ENCODE measurements around the gene MAP2. TPM values are rescaled to one million over a fixed set of nuclear protein-coding genes. Genes with fewer than 3 reads are reported as not detected.

The MAP2 gene
- total RNA-seq, 3 donors from 2014 or later, result 8.2 to 18.6 (median 11.5) TPM

GRCh38 chr2:209685340-209685739 lies 261.5 kb downstream of the MAP2 start:
- no peak overlapping the region for H3K4me3 ChIP-seq
- H3K27ac ChIP-seq, result no peak overlapping the region
- TF ChIP-seq POLR2AphosphoS5 (IDR thresholded peaks at IDR 0.05) (no peak), POLR2A (IDR thresholded peaks at IDR 0.05) (no peak)
- TF ChIP-seq, protein P1, sequence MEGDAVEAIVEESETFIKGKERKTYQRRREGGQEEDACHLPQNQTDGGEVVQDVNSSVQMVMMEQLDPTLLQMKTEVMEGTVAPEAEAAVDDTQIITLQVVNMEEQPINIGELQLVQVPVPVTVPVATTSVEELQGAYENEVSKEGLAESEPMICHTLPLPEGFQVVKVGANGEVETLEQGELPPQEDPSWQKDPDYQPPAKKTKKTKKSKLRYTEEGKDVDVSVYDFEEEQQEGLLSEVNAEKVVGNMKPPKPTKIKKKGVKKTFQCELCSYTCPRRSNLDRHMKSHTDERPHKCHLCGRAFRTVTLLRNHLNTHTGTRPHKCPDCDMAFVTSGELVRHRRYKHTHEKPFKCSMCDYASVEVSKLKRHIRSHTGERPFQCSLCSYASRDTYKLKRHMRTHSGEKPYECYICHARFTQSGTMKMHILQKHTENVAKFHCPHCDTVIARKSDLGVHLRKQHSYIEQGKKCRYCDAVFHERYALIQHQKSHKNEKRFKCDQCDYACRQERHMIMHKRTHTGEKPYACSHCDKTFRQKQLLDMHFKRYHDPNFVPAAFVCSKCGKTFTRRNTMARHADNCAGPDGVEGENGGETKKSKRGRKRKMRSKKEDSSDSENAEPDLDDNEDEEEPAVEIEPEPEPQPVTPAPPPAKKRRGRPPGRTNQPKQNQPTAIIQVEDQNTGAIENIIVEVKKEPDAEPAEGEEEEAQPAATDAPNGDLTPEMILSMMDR (IDR thresholded peaks at IDR 0.05), result no peak
- no peaks in the 10 kb centered on the region for H3K27me3 ChIP-seq
- H3K36me3 ChIP-seq, result no peaks in the 10 kb centered on the region
- intact Hi-C loops (cut with DNase I; ENCODE audit: low total_unique reads), result no loop called here
- no peak for DNase-seq (ENCODE audit: low spot score in 2 of 2)
- H3K4me1 ChIP-seq, result no peaks in the 10 kb centered on the region
- H3K9me3 ChIP-seq, result no peaks in the 10 kb centered on the region

- Histone ChIP-seq H3K27ac (no peak overlapping the region), H3K36me3 (no peaks in the 10 kb centered on the region), H3K9me3 (no peaks in the 10 kb centered on the region), H3K4me3 (no peak overlapping the region), H3K4me1 (no peaks in the 10 kb centered on the region), H3K27me3 (no peaks in the 10 kb centered on the region)
- TF ChIP-seq POLR2A (IDR thresholded peaks at IDR 0.05) (no peak), POLR2AphosphoS5 (IDR thresholded peaks at IDR 0.05) (no peak)
- TF ChIP-seq, protein P1 (IDR thresholded peaks at IDR 0.05), result no peak
- DNase-seq (ENCODE audit: low spot score in 2 of 2), result no peak
- intact Hi-C loops (cut with DNase I; ENCODE audit: low total_unique reads), result no loop called here
Observed at GRCh38 chr2:209685963-209686362, 262.1 kb downstream of the MAP2 start.

- Histone ChIP-seq H3K27me3 (no peaks in the 10 kb centered on the region), H3K9me3 (no peaks in the 10 kb centered on the region), H3K4me3 (no peak overlapping the region), H3K27ac (no peak overlapping the region), H3K4me1 (no peaks in the 10 kb centered on the region), H3K36me3 (no peaks in the 10 kb centered on the region)
- DNase-seq (ENCODE audit: low spot score in 2 of 2), result no peak
- intact Hi-C loops (cut with DNase I; ENCODE audit: low total_unique reads), result no loop called here
- TF ChIP-seq POLR2A (IDR thresholded peaks at IDR 0.05), result no peak
Observed at GRCh38 chr2:209686448-209686847, 262.6 kb downstream of the MAP2 start.

DNA sequence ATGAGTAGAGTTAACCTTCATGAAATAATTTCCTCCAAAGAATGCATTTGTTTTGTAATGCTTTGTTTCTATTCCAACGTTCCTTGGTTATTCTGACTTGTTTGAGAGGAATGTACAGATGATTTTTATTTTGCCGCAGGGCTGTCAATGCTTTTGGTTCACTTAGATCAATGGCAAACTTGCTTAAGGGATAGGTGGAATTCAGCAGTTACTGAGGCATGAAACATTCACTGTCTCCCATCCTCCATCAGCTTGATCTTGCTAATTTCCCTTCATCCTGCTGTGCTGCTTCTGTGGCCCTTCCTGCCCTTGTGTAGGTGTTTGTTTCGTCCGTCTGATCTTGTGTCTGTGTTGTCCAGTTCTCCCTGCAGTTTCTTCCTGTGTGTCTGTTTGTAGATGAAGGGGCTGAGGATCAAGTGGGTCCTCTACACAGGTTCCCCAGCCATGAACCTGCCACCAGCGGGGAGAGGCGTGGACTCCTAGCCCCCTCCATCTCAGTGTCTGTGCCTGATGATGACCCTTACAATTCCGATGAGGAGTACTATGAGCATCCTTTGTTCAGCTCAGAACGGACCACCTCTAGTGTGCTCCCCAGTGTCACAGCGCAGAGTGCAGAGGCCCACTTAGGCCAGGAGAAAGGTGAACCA lies 263.6 kb downstream of the MAP2 start:
- intact Hi-C loops (cut with DNase I; ENCODE audit: low total_unique reads), result no loop called here
- no peaks in the 10 kb centered on the region for H3K27me3 ChIP-seq
- TF ChIP-seq, protein P1 (IDR thresholded peaks at IDR 0.05), result no peak
- no peak for TF ChIP-seq POLR2AphosphoS5 (IDR thresholded peaks at IDR 0.05)
- TF ChIP-seq POLR2A (IDR thresholded peaks at IDR 0.05), result no peak
- DNase-seq (ENCODE audit: low spot score in 2 of 2), result no peak
- no peak overlapping the region for H3K4me3 ChIP-seq
- no peaks in the 10 kb centered on the region for H3K36me3 ChIP-seq
- no peaks in the 10 kb centered on the region for H3K4me1 ChIP-seq
- H3K9me3 ChIP-seq, result no peaks in the 10 kb centered on the region
- H3K27ac ChIP-seq, result no peak overlapping the region

- intact Hi-C loops (cut with DNase I; ENCODE audit: low total_unique reads), result no loop called here
- no peaks in the 10 kb centered on the region for H3K36me3 ChIP-seq
Observed at GRCh38 chr2:209688385-209688784, 264.5 kb downstream of the MAP2 start.

More at GRCh38 chr2:209688385-209688784, 264.5 kb downstream of the MAP2 start:
- H3K4me1 ChIP-seq, result no peaks in the 10 kb centered on the region
- DNase-seq (ENCODE audit: low spot score in 2 of 2), result no peak
- no peaks in the 10 kb centered on the region for H3K9me3 ChIP-seq
- no peak overlapping the region for H3K4me3 ChIP-seq
- no peaks in the 10 kb centered on the region for H3K27me3 ChIP-seq
- TF ChIP-seq POLR2A (IDR thresholded peaks at IDR 0.05) (no peak), POLR2AphosphoS5 (IDR thresholded peaks at IDR 0.05) (no peak)
- TF ChIP-seq, protein P1 (IDR thresholded peaks at IDR 0.05), result no peak
- no peak overlapping the region for H3K27ac ChIP-seq
